HCT116 (cell line): ENCODE measurements around the gene MEGF10.

Experiments
- CEBPB ChIP-seq: IDR thresholded peaks from 2 replicates; pipeline ENCODE4 v1.6.1; 2012; ENCODE audit warnings: low read depth
- CTCF ChIP-seq, 3 experiments: fragments of 200-600 bp in 1 of 3; sonication (generic) in 1 of 3; IDR thresholded peaks in 2 of 3; conservative IDR thresholded peaks in 1 of 3; 2 replicates each; pipeline ENCODE4 v1.5.1; 2012 to 2017; ENCODE audit warnings: low read depth in 2 of 3, low read length in 2 of 3, antibody characterized with exemption in 1 of 3, borderline replicate concordance in 1 of 3, control low read depth in 1 of 3, mild to moderate bottlenecking in 1 of 3, mixed read lengths in 1 of 3, mixed run types in 1 of 3, moderate library complexity in 1 of 3; ENCODE audit not compliant: insufficient read depth in 1 of 3
- EGR1 ChIP-seq: IDR thresholded peaks from 2 replicates; pipeline ENCODE4 v1.6.1; 2012; ENCODE audit warnings: low read depth
- EZH2 ChIP-seq: fragments of 200-600 bp; sonication (generic); IDR thresholded peaks from 2 replicates; pipeline ENCODE4 v1.6.1; 2017; ENCODE audit warnings: antibody characterized with exemption, mixed run types
- POLR2A ChIP-seq: IDR thresholded peaks from 2 replicates; pipeline ENCODE4 v1.7.0; 2011; ENCODE audit warnings: borderline replicate concordance; ENCODE audit not compliant: insufficient read depth, insufficient read length; ENCODE audit errors: extremely low read depth
- POLR2AphosphoS5 ChIP-seq: IDR thresholded peaks from 2 replicates; pipeline ENCODE4 v1.6.1; 2011; ENCODE audit warnings: mild to moderate bottlenecking, low read depth, low read length, moderate library complexity
- RAD21 ChIP-seq: IDR thresholded peaks from 2 replicates; pipeline ENCODE4 v1.6.1; 2012; ENCODE audit warnings: low read depth, mild to moderate bottlenecking
- SP1 ChIP-seq: IDR thresholded peaks from 2 replicates; pipeline ENCODE4 v1.6.1; 2012; ENCODE audit warnings: low read depth
- TCF7L2 ChIP-seq: IDR thresholded peaks from 2 replicates; pipeline ENCODE4 v1.7.0; 2011; ENCODE audit warnings: borderline replicate concordance, inconsistent platforms; ENCODE audit not compliant: insufficient read depth, insufficient read length; ENCODE audit errors: extremely low read depth
- YY1 ChIP-seq: IDR thresholded peaks from 2 replicates; pipeline ENCODE4 v1.6.1; 2011; ENCODE audit warnings: low read length, low read depth, moderate library complexity, mild to moderate bottlenecking; ENCODE audit not compliant: insufficient replicate concordance; ENCODE audit errors: extremely low read depth
- TF ChIP-seq, protein P1 (sequence below): IDR thresholded peaks from 2 replicates; pipeline ENCODE4 v1.6.1; 2012

- TF ChIP-seq CTCF (IDR thresholded peaks at IDR 0.05 in 2 of 3, conservative IDR thresholded peaks at IDR 0.05 in 1 of 3; ENCODE audit: borderline replicate concordance in 1 of 3, insufficient read depth in 1 of 3, low read depth in 2 of 3, low read length in 2 of 3) = no peak
- TF ChIP-seq SP1 = no peak
- TF ChIP-seq, protein P1, sequence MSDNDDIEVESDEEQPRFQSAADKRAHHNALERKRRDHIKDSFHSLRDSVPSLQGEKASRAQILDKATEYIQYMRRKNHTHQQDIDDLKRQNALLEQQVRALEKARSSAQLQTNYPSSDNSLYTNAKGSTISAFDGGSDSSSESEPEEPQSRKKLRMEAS = no peak
- no peak for TF ChIP-seq RAD21
- no peak for TF ChIP-seq POLR2AphosphoS5
- no peak for TF ChIP-seq TCF7L2
- TF ChIP-seq POLR2A = no peak
- no peak for TF ChIP-seq EZH2
- no peak for TF ChIP-seq YY1
- TF ChIP-seq EGR1 = no peak
- no peak for TF ChIP-seq CEBPB
Observed at GRCh38 chr5:127386557-127386956, 96.0 kb downstream of the MEGF10 start.
